Naive thymus-derived CD4-positive, alpha-beta T cell (primary cell): ENCODE data around the gene TBC1D16. TPM values are rescaled to one million over a fixed set of nuclear protein-coding genes. Genes with fewer than 3 reads are reported as not detected.
A peak's percentile ranks its signal among the peaks of the same experiment; 100 is the strongest.

ENCODE experiments used
- ATAC-seq: fragments of 150-1000 bp; cut with Tn5 transposase; 2 replicates; pipeline ENCODE4 v1.10.0; 2021; ENCODE audit warnings: mild to moderate bottlenecking, moderate library complexity
- CTCF ChIA-PET: fragments of 350-600 bp; sonication (Branson Sonifier 250); formaldehyde crosslinking; loops from one replicate; lab custom pipeline; 2021; ENCODE audit warnings: antibody characterized with exemption; lab: Charles Lee
- POLR2A ChIA-PET: fragments of 350-600 bp; sonication (Branson Sonifier 250); formaldehyde crosslinking; loops from one replicate; lab custom pipeline; 2021; ENCODE audit warnings: antibody characterized with exemption, inconsistent platforms; lab: Charles Lee
- DNase-seq, 9 donors: peaks; one replicate each; pipeline versions ENCODE4 v3.0.0 to v3.0.0-alpha.2; 2020 to 2022; ENCODE audit warnings: mixed read lengths in 1 of 9
- H3K27ac ChIP-seq: one replicate; pipeline ENCODE4 v1.7.0; 2013; ENCODE audit warnings: mild to moderate bottlenecking, low read depth, low read length, moderate library complexity
- H3K27me3 ChIP-seq, 2 donors: one replicate each; pipeline ENCODE4 v1.7.0; 2013; ENCODE audit warnings: low read length in 2 of 2, mild to moderate bottlenecking in 2 of 2, moderate library complexity in 2 of 2; ENCODE audit not compliant: control insufficient read depth in 2 of 2, insufficient read depth in 2 of 2
- H3K36me3 ChIP-seq, 3 experiments: 1 replicate in 2 of 3; 2 replicates in 1 of 3; pipeline ENCODE4 v1.7.0; 2013; ENCODE audit warnings: low read length in 3 of 3, mild to moderate bottlenecking in 3 of 3, moderate library complexity in 1 of 3; ENCODE audit not compliant: insufficient read depth in 3 of 3, control insufficient read depth in 2 of 3
- H3K4me1 ChIP-seq, 2 donors: one replicate each; pipeline ENCODE4 v1.7.0; 2013; ENCODE audit warnings: low read length in 2 of 2, mild to moderate bottlenecking in 2 of 2, moderate library complexity in 1 of 2; ENCODE audit not compliant: control insufficient read depth in 2 of 2, insufficient read depth in 2 of 2
- H3K4me3 ChIP-seq: 2 replicates; pipeline ENCODE4 v1.7.0; 2013; ENCODE audit warnings: mild to moderate bottlenecking, low read length
- H3K9me3 ChIP-seq, 3 experiments: 1 replicate in 2 of 3; 2 replicates in 1 of 3; pipeline ENCODE4 v1.7.0; 2013; ENCODE audit warnings: low read length in 3 of 3; ENCODE audit not compliant: control insufficient read depth in 2 of 3
- H3K27ac Mint-ChIP-seq, 9 donors: one replicate each; pipeline ENCODE4 v1.8.0; 2020 to 2022; ENCODE audit warnings: mixed read lengths in 9 of 9, mild to moderate bottlenecking in 8 of 9, moderate library complexity in 5 of 9, inconsistent platforms in 2 of 9
- H3K27me3 Mint-ChIP-seq, 5 donors: one replicate each; pipeline ENCODE4 v1.8.0; 2021 to 2022; ENCODE audit warnings: mixed read lengths in 5 of 5, mild to moderate bottlenecking in 1 of 5
- H3K36me3 Mint-ChIP-seq, 5 donors: one replicate each; pipeline ENCODE4 v1.8.0; 2020 to 2022; ENCODE audit warnings: mixed read lengths in 5 of 5, mild to moderate bottlenecking in 3 of 5, inconsistent platforms in 1 of 5
- H3K4me1 Mint-ChIP-seq, 7 donors: one replicate each; pipeline ENCODE4 v1.8.0; 2020 to 2022; ENCODE audit warnings: mixed read lengths in 7 of 7, mild to moderate bottlenecking in 3 of 7, inconsistent platforms in 1 of 7
- H3K4me3 Mint-ChIP-seq, 10 donors: one replicate each; pipeline ENCODE4 v1.8.0; 2020 to 2022; ENCODE audit warnings: mild to moderate bottlenecking in 10 of 10, mixed read lengths in 10 of 10, moderate library complexity in 6 of 10, inconsistent platforms in 2 of 10
- H3K9me3 Mint-ChIP-seq, 11 donors: one replicate each; pipeline ENCODE4 v1.8.0; 2020 to 2022; ENCODE audit warnings: mixed read lengths in 11 of 11, mild to moderate bottlenecking in 4 of 11, inconsistent platforms in 1 of 11, moderate library complexity in 1 of 11
- intact Hi-C, 2 donors: fragments of 100-400 bp; cut with micrococcal nuclease; formaldehyde crosslinking; loops; one replicate each; pipeline ENCODE4 v1.15.1; 2023
- polyA plus RNA-seq, 2 donors: library from polyadenylated mRNA; unstranded; fragments of 300-500 nt; fragmentation: Illumina TruSeq; gene quantifications; one replicate each; pipeline ENCODE4 v1.2.3, GENCODE V29; 2021
- total RNA-seq, 6 experiments: library from RNA in 5 of 6; stranded (reverse) in 5 of 6; gene quantifications; 1 replicate in 5 of 6; 2 replicates in 1 of 6; pipeline ENCODE4 v1.2.3 and lab custom pipeline; 2021 to 2026

Gene TBC1D16
- total and polyA plus RNA-seq, 7 experiments from 2014 or later: 0.44 to 2.5 (median 1.2) TPM

- H3K27ac ChIP-seq: no peak overlapping the region
- Mint-ChIP-seq H3K36me3 (no peaks in the 10 kb centered on the region), H3K27me3 (peaks cover 0 to 9% (median 0%) of the 10 kb centered on the region in 5 donors), H3K4me3 (no peak overlapping the region), H3K9me3 (no peaks in the 10 kb centered on the region), H3K27ac (no peak overlapping the region), H3K4me1 (no peaks in the 10 kb centered on the region)
- POLR2A ChIA-PET: no interaction called here
- no peaks in the 10 kb centered on the region for H3K9me3 ChIP-seq
- intact Hi-C loops: no loop called here
- no peaks in the 10 kb centered on the region for H3K27me3 ChIP-seq
- no peaks in the 10 kb centered on the region for H3K4me1 ChIP-seq
- DNase-seq (no peak), ATAC-seq (no peak)
- CTCF ChIA-PET: interaction anchor here (0.6 kb wide), 1 partner anchor 10 kb away, joined by 3 read pairs; no protein-coding TSS in a partner anchor
- no peak overlapping the region for H3K4me3 ChIP-seq
- H3K36me3 ChIP-seq: no peaks in the 10 kb centered on the region
These were observed 82.8 kb downstream of the TBC1D16 start for GRCh38 chr17:79952901-79953300.

GRCh38 chr17:79952265-79952877 lies 83.3 kb downstream of the TBC1D16 start:
- Histone ChIP-seq H3K9me3 (no peaks in the 10 kb centered on the region), H3K36me3 (no peaks in the 10 kb centered on the region), H3K27me3 (no peaks in the 10 kb centered on the region), H3K4me1 (no peaks in the 10 kb centered on the region), H3K27ac (no peak overlapping the region), H3K4me3 (no peak overlapping the region)
- intact Hi-C loops: no loop called here
- CTCF ChIA-PET: no interaction called here
- Mint-ChIP-seq H3K4me3 (no peak overlapping the region), H3K4me1 (no peaks in the 10 kb centered on the region), H3K9me3 (no peaks in the 10 kb centered on the region), H3K36me3 (no peaks in the 10 kb centered on the region), H3K27ac (no peak overlapping the region), H3K27me3 (peaks cover 0 to 7% (median 0%) of the 10 kb centered on the region in 5 donors)
- peak in 1 of 9 donors; percentile 0 for DNase-seq
- POLR2A ChIA-PET: no interaction called here
- no peak for ATAC-seq

- no peaks in the 10 kb centered on the region for H3K4me1 Mint-ChIP-seq
- CTCF ChIA-PET: no interaction called here
- H3K27me3 Mint-ChIP-seq: no peaks in the 10 kb centered on the region
- no peak overlapping the region for H3K27ac ChIP-seq
- no peak overlapping the region for H3K4me3 Mint-ChIP-seq
- H3K4me1 ChIP-seq: no peaks in the 10 kb centered on the region
- no peak overlapping the region for H3K4me3 ChIP-seq
- intact Hi-C loops: no loop called here
- H3K27ac Mint-ChIP-seq: no peak overlapping the region
- H3K36me3 Mint-ChIP-seq: no peaks in the 10 kb centered on the region
- no peaks in the 10 kb centered on the region for H3K27me3 ChIP-seq
- no peaks in the 10 kb centered on the region for H3K9me3 ChIP-seq
- no peaks in the 10 kb centered on the region for H3K36me3 ChIP-seq
- DNase-seq: peak in 1 of 9 donors; percentile 3
- no peaks in the 10 kb centered on the region for H3K9me3 Mint-ChIP-seq
- POLR2A ChIA-PET: no interaction called here
- ATAC-seq: no peak
These were observed 84.1 kb downstream of the TBC1D16 start for GRCh38 chr17:79951361-79952264.

GRCh38 chr17:79950751-79951150 lies 84.9 kb downstream of the TBC1D16 start:
- Mint-ChIP-seq H3K9me3 (no peaks in the 10 kb centered on the region), H3K4me3 (no peak overlapping the region), H3K27ac (peak overlapping the region in 1 of 9 donors; percentile 0), H3K27me3 (no peaks in the 10 kb centered on the region), H3K4me1 (no peaks in the 10 kb centered on the region), H3K36me3 (no peaks in the 10 kb centered on the region)
- no peaks in the 10 kb centered on the region for H3K4me1 ChIP-seq
- intact Hi-C loops: no loop called here
- DNase-seq (peak in 1 of 9 donors; percentile 0), ATAC-seq (no peak)
- CTCF ChIA-PET: no interaction called here
- H3K9me3 ChIP-seq: no peaks in the 10 kb centered on the region
- H3K4me3 ChIP-seq: no peak overlapping the region
- H3K36me3 ChIP-seq: no peaks in the 10 kb centered on the region
- POLR2A ChIA-PET: no interaction called here
- no peaks in the 10 kb centered on the region for H3K27me3 ChIP-seq
- H3K27ac ChIP-seq: no peak overlapping the region

GRCh38 chr17:79950306-79950705 lies 85.4 kb downstream of the TBC1D16 start:
- no peak for DNase-seq
- H3K27ac ChIP-seq: no peak overlapping the region
- CTCF ChIA-PET: no interaction called here
- intact Hi-C loops: no loop called here
- H3K4me1 ChIP-seq: no peaks in the 10 kb centered on the region
- no peaks in the 10 kb centered on the region for H3K36me3 ChIP-seq
- no peak for ATAC-seq
- H3K9me3 ChIP-seq: no peaks in the 10 kb centered on the region
- no peak overlapping the region for H3K4me3 ChIP-seq
- no peaks in the 10 kb centered on the region for H3K36me3 Mint-ChIP-seq
- no peak overlapping the region for H3K4me3 Mint-ChIP-seq
- H3K4me1 Mint-ChIP-seq: no peaks in the 10 kb centered on the region
- POLR2A ChIA-PET: no interaction called here
- H3K27me3 Mint-ChIP-seq: no peaks in the 10 kb centered on the region
- H3K9me3 Mint-ChIP-seq: no peaks in the 10 kb centered on the region
- no peaks in the 10 kb centered on the region for H3K27me3 ChIP-seq
- H3K27ac Mint-ChIP-seq: no peak overlapping the region

- H3K9me3 ChIP-seq: no peaks in the 10 kb centered on the region
These were observed 85.9 kb downstream of the TBC1D16 start for GRCh38 chr17:79949656-79950209.

More at GRCh38 chr17:79949656-79950209, 85.9 kb downstream of the TBC1D16 start:
- H3K27me3 ChIP-seq: no peaks in the 10 kb centered on the region
- ATAC-seq (no peak), DNase-seq (peak in 1 of 9 donors; percentile 3)
- no peaks in the 10 kb centered on the region for H3K4me1 ChIP-seq
- Mint-ChIP-seq H3K27me3 (no peaks in the 10 kb centered on the region), H3K4me3 (no peak overlapping the region), H3K36me3 (no peaks in the 10 kb centered on the region), H3K9me3 (no peaks in the 10 kb centered on the region), H3K4me1 (no peaks in the 10 kb centered on the region), H3K27ac (no peak overlapping the region)
- POLR2A ChIA-PET: no interaction called here
- CTCF ChIA-PET: no interaction called here
- no peaks in the 10 kb centered on the region for H3K36me3 ChIP-seq
- no peak overlapping the region for H3K27ac ChIP-seq
- intact Hi-C loops: no loop called here
- H3K4me3 ChIP-seq: no peak overlapping the region
